K562 (cell line): ENCODE data around the gene SETD3.

ENCODE experiments used
- HNRNPK ChIP-seq: fragments of 200-400 bp; formaldehyde crosslinking; IDR thresholded peaks from one replicate; pipeline ENCODE4 v1.6.1; 2018; ENCODE audit warnings: mild to moderate bottlenecking, low read depth, low read length; ENCODE audit not compliant: poor library complexity, severe bottlenecking
- POLR2A ChIP-seq: fragments of 450-650 bp; conservative IDR thresholded peaks from 2 replicates; pipeline ENCODE4 v1.6.1; 2016
- PRMT5 ChIP-seq: sonication (generic); formaldehyde crosslinking; IDR thresholded peaks from 2 replicates; pipeline ENCODE4 v1.5.0; 2020; ENCODE audit warnings: missing genetic modification reagents
- ZNF232 ChIP-seq: sonication (generic); formaldehyde crosslinking; IDR thresholded peaks from 2 replicates; pipeline ENCODE4 v1.8.0; 2022; ENCODE audit warnings: mild to moderate bottlenecking, missing genetic modification reagents

GRCh38 chr14:99505089-99505488, 24.4 kb upstream of the SETD3 start:
- TF ChIP-seq HNRNPK (no peak), POLR2A (no peak), PRMT5 (CRISPR knock-in tag) (no peak), ZNF232 (CRISPR knock-in tag) (no peak)
